WTC11 (cell line): ENCODE results near the gene PFDN2. TPM values are rescaled to one million over a fixed set of nuclear protein-coding genes. Genes with fewer than 3 reads are reported as not detected.

Source experiments
- ATAC-seq: fragments of 200-7000 bp; cut with Tn5 transposase; 2 replicates; pipeline ENCODE4 v1.10.0; 2021; ENCODE audit warnings: mild to moderate bottlenecking, moderate library complexity
- CTCF ChIA-PET: fragments of 300-600 bp; sonication (Branson Sonifier 250); formaldehyde crosslinking; loops from one replicate; lab custom pipeline; 2021; ENCODE audit warnings: antibody characterized with exemption; lab: Charles Lee
- POLR2A ChIA-PET: fragments of 350-600 bp; sonication (Branson Sonifier 250); formaldehyde crosslinking; loops from one replicate; lab custom pipeline; 2021; ENCODE audit warnings: antibody characterized with exemption; lab: Charles Lee
- DNase-seq: peaks from one replicate; pipeline ENCODE4 v3.0.0; 2021; ENCODE audit warnings: low spot score
- H3K27ac Mint-ChIP-seq: 2 replicates; pipeline ENCODE4 v1.8.0; 2021; ENCODE audit warnings: mixed read lengths
- H3K27me3 Mint-ChIP-seq: 2 replicates; pipeline ENCODE4 v1.8.0; 2021; ENCODE audit warnings: low read depth, mild to moderate bottlenecking, moderate library complexity, mixed read lengths
- H3K36me3 Mint-ChIP-seq: 2 replicates; pipeline ENCODE4 v1.8.0; 2021; ENCODE audit warnings: mixed read lengths
- H3K4me1 Mint-ChIP-seq: 2 replicates; pipeline ENCODE4 v1.8.0; 2022; ENCODE audit warnings: mixed read lengths
- H3K4me3 Mint-ChIP-seq: 2 replicates; pipeline ENCODE4 v1.8.0; 2021; ENCODE audit warnings: mild to moderate bottlenecking, moderate library complexity, mixed read lengths
- H3K9me3 Mint-ChIP-seq: 2 replicates; pipeline ENCODE4 v1.8.0; 2021; ENCODE audit warnings: mixed read lengths
- AFF4 ChIP-seq: sonication (generic); formaldehyde crosslinking; IDR thresholded peaks from 2 replicates; pipeline ENCODE4 v1.8.1; 2023; ENCODE audit warnings: mild to moderate bottlenecking, missing genetic modification reagents, borderline replicate concordance
- ESRRA ChIP-seq: sonication (generic); formaldehyde crosslinking; IDR thresholded peaks from 2 replicates; pipeline ENCODE4 v1.8.1; 2022; ENCODE audit warnings: mild to moderate bottlenecking, missing genetic modification reagents, borderline replicate concordance
- GTF2I ChIP-seq: fragments of 250-450 bp; sonication (Bioruptor Pico); conservative IDR thresholded peaks from 2 replicates; pipeline ENCODE4 v1.4.0; 2021; ENCODE audit warnings: mild to moderate bottlenecking
- IRF2 ChIP-seq: sonication (generic); formaldehyde crosslinking; IDR thresholded peaks from 2 replicates; pipeline ENCODE4 v1.8.0; 2022; ENCODE audit warnings: low read depth, missing genetic modification reagents, borderline replicate concordance
- JAZF1 ChIP-seq: fragments of 250-450 bp; sonication (Bioruptor Pico); IDR thresholded peaks from 2 replicates; pipeline ENCODE4 v1.9.0; 2021; ENCODE audit warnings: moderate library complexity, mild to moderate bottlenecking, inconsistent platforms
- KAT7 ChIP-seq: sonication (generic); formaldehyde crosslinking; IDR thresholded peaks from 2 replicates; pipeline ENCODE4 v1.8.1; 2023; ENCODE audit warnings: missing genetic modification reagents, mild to moderate bottlenecking, borderline replicate concordance
- MXD4 ChIP-seq: fragments of 250-450 bp; sonication (Bioruptor Pico); IDR thresholded peaks from 2 replicates; pipeline ENCODE4 v1.8.0; 2021; ENCODE audit warnings: mild to moderate bottlenecking, moderate library complexity, borderline replicate concordance
- NR1H2 ChIP-seq: sonication (generic); formaldehyde crosslinking; IDR thresholded peaks from 2 replicates; pipeline ENCODE4 v1.9.0; 2021; ENCODE audit warnings: mild to moderate bottlenecking, moderate library complexity, missing genetic modification reagents
- NR3C1 ChIP-seq: sonication (generic); formaldehyde crosslinking; conservative IDR thresholded peaks from 2 replicates; pipeline ENCODE4 v1.8.1; 2023; ENCODE audit warnings: low read depth, mild to moderate bottlenecking, missing genetic modification reagents
- RELA ChIP-seq: sonication (generic); formaldehyde crosslinking; IDR thresholded peaks from 2 replicates; pipeline ENCODE4 v1.8.1; 2022; ENCODE audit warnings: missing genetic modification reagents, mild to moderate bottlenecking, borderline replicate concordance
- SMAD3 ChIP-seq: sonication (generic); formaldehyde crosslinking; IDR thresholded peaks from 2 replicates; pipeline ENCODE4 v1.8.0; 2022; ENCODE audit warnings: missing genetic modification reagents, mild to moderate bottlenecking, borderline replicate concordance
- ZMAT4 ChIP-seq: fragments of 250-450 bp; sonication (Bioruptor Pico); IDR thresholded peaks from 2 replicates; pipeline ENCODE4 v1.9.0; 2021; ENCODE audit warnings: mild to moderate bottlenecking
- ZNF121 ChIP-seq: sonication (generic); formaldehyde crosslinking; IDR thresholded peaks from 2 replicates; pipeline ENCODE4 v1.8.0; 2023; ENCODE audit warnings: missing genetic modification reagents
- ZNF263 ChIP-seq: sonication (generic); formaldehyde crosslinking; IDR thresholded peaks from 2 replicates; pipeline ENCODE4 v1.8.1; 2022; ENCODE audit warnings: low read depth, mild to moderate bottlenecking, moderate library complexity, missing genetic modification reagents
- ZNF317 ChIP-seq: sonication (generic); formaldehyde crosslinking; IDR thresholded peaks from 2 replicates; pipeline ENCODE4 v1.8.1; 2023; ENCODE audit warnings: low read depth, mild to moderate bottlenecking, moderate library complexity, missing genetic modification reagents, borderline replicate concordance
- ZNF396 ChIP-seq: fragments of 250-450 bp; sonication (Bioruptor Pico); IDR thresholded peaks from 2 replicates; pipeline ENCODE4 v1.8.0; 2021; ENCODE audit warnings: mild to moderate bottlenecking, moderate library complexity, borderline replicate concordance
- total RNA-seq: library from RNA; stranded (reverse); gene quantifications from 3 replicates; pipeline ENCODE4 v1.2.3, GENCODE V29; 2021
- TF ChIP-seq, protein P1 (sequence below): sonication (generic); formaldehyde crosslinking; IDR thresholded peaks from 2 replicates; pipeline ENCODE4 v1.8.0; 2022; ENCODE audit warnings: mild to moderate bottlenecking, missing genetic modification reagents
- TF ChIP-seq, protein P2 (sequence below): sonication (generic); formaldehyde crosslinking; IDR thresholded peaks from 2 replicates; pipeline ENCODE4 v1.8.1; 2023; ENCODE audit warnings: mild to moderate bottlenecking, moderate library complexity, missing genetic modification reagents
- TF ChIP-seq, protein P3 (sequence below): sonication (generic); formaldehyde crosslinking; conservative IDR thresholded peaks from 2 replicates; pipeline ENCODE4 v1.8.1; 2022; ENCODE audit warnings: mild to moderate bottlenecking, missing genetic modification reagents

The PFDN2 gene
- total RNA-seq, 1 experiment from 2014 or later, result 92.6 TPM

- TF ChIP-seq AFF4 (CRISPR knock-in tag) (no peak), IRF2 (CRISPR knock-in tag) (no peak; the same call in 1 of the 2 replicates), NR1H2 (CRISPR knock-in tag) (no peak), NR3C1 (CRISPR knock-in tag) (no peak), ZMAT4 (no peak), ESRRA (CRISPR knock-in tag) (no peak), RELA (CRISPR knock-in tag) (no peak), ZNF396 (CRISPR knock-in tag) (no peak), ZNF121 (CRISPR knock-in tag) (no peak), SMAD3 (CRISPR knock-in tag) (no peak), ZNF317 (CRISPR knock-in tag) (no peak), GTF2I (no peak), ZNF263 (CRISPR knock-in tag) (0 out of 2 replicates have a peak, but pooled peaks have one; percentile 26), JAZF1 (CRISPR knock-in tag) (no peak)
- TF ChIP-seq, protein P1, sequence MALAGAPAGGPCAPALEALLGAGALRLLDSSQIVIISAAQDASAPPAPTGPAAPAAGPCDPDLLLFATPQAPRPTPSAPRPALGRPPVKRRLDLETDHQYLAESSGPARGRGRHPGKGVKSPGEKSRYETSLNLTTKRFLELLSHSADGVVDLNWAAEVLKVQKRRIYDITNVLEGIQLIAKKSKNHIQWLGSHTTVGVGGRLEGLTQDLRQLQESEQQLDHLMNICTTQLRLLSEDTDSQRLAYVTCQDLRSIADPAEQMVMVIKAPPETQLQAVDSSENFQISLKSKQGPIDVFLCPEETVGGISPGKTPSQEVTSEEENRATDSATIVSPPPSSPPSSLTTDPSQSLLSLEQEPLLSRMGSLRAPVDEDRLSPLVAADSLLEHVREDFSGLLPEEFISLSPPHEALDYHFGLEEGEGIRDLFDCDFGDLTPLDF (CRISPR knock-in tag), result no peak
- TF ChIP-seq, protein P2, sequence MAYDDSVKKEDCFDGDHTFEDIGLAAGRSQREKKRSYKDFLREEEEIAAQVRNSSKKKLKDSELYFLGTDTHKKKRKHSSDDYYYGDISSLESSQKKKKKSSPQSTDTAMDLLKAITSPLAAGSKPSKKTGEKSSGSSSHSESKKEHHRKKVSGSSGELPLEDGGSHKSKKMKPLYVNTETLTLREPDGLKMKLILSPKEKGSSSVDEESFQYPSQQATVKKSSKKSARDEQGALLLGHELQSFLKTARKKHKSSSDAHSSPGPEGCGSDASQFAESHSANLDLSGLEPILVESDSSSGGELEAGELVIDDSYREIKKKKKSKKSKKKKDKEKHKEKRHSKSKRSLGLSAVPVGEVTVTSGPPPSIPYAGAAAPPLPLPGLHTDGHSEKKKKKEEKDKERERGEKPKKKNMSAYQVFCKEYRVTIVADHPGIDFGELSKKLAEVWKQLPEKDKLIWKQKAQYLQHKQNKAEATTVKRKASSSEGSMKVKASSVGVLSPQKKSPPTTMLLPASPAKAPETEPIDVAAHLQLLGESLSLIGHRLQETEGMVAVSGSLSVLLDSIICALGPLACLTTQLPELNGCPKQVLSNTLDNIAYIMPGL (CRISPR knock-in tag), result no peak
These were observed 13.9 kb upstream of the PFDN2 start (continued) for GRCh38 chr1:161131523-161132409.

DNA sequence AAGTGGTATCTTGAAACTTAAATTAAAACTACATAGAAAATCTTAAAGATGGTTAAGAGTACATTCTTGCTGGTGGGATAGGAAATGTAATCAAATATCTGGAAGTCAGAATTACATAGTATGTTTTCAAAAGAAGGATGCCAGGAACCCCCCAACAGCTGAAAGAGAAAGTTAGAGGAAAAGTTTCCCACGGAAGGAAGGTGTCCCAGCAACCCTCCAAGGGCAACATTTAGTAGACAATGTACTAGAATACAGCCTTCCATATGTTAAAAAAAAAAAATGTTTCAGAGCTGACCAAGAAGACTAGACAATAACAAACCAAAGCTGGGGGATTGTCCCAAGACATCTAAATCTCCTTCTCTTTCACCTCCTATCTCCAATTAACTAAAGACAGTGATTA is 12.4 kb upstream of the PFDN2 start:
- ChIA-PET CTCF (interaction anchor here (1.7 to 4.8 kb wide), 2 partner anchors 9 to 12 kb away, joined by 4 to 18 read pairs; partner anchors contain the start of genes NIT1 and PFDN2), POLR2A (no interaction called here)
- H3K36me3 Mint-ChIP-seq, result peaks cover 39% of the 10 kb centered on the region
- no peaks in the 10 kb centered on the region for H3K9me3 Mint-ChIP-seq
- ATAC-seq (no peak), DNase-seq (no peak)
- H3K4me3 Mint-ChIP-seq, result no peak overlapping the region
- TF ChIP-seq, protein P3, sequence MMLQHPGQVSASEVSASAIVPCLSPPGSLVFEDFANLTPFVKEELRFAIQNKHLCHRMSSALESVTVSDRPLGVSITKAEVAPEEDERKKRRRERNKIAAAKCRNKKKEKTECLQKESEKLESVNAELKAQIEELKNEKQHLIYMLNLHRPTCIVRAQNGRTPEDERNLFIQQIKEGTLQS, result no peak
- no peak for TF ChIP-seq GTF2I
- TF ChIP-seq KAT7 (CRISPR knock-in tag), result no peak
- no peak for TF ChIP-seq RELA (CRISPR knock-in tag)
- TF ChIP-seq MXD4 (CRISPR knock-in tag), result no peak
- no peaks in the 10 kb centered on the region for H3K27me3 Mint-ChIP-seq
- H3K4me1 Mint-ChIP-seq, result peaks cover 20% of the 10 kb centered on the region
- H3K27ac Mint-ChIP-seq, result peak overlapping the region; percentile 5; the same call in 1 of the 2 replicates
